Globus pallidus (tissue), 1 donor: ENCODE data around the gene FLAD1.

Experiments used
- DNase-seq: peaks from one replicate; pipeline ENCODE4 v3.0.0-alpha.2; 2015; ENCODE audit warnings: low spot score

FLAD1 gene

GRCh38 chr1:155017041-155017945, 34.1 kb downstream of the FLAD1 start:
- DNase-seq, result peak; percentile 82

DNA sequence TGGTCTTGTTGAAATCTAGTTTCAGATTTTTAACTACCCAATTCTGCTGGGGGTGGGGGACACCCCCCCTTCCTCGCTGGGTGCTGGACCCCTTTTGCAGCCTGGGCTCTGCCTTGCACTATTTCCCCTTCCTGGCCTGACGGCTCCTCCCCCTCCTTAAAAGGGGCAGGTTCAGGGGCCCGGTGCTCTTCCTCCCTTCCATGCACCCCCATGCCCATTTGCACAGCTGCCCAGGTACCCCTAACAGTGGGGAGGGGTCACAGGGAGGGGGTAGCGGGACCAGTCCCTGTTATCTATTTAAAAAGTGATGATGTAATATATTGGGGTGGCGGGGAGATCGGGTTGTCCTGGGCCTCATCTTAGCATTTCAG, 34.8 kb downstream of the FLAD1 start:
- no peak for DNase-seq

DNA sequence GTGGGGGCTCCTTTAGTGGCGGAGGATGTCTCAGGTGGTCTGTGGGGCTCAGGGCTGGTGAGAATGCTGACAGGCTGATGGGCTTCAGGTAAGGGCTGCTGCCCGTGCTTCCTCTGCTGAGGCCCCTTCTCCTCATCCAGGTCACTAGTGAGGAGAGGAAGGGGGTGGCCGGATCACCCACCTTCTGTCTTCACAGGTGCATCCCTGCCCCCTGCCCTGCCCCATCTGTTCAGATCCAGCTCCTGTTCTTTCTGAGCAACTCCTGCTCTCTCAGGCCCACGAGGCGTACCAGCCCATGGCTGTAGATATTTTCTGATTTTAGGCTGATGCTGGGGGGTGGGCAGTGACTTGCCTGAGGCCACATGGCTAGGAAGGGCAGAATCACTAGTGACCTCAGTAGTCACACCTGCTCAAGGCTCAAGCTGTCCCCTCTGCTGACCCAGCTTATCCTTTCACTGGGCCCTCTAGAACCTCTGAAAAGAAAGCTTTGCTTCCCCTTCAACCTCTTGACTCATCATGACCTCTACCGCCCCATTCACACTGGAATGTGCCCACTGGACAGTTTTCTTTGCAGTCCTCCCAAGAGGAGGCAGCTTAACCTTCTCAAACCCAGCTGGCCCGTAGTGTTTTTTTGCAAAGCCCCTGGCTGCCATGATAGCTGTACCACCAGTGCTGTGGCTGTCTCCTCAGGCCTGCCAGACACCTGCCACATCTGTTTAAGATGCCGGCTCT, 35.6 kb downstream of the FLAD1 start:
- no peak for DNase-seq

DNA sequence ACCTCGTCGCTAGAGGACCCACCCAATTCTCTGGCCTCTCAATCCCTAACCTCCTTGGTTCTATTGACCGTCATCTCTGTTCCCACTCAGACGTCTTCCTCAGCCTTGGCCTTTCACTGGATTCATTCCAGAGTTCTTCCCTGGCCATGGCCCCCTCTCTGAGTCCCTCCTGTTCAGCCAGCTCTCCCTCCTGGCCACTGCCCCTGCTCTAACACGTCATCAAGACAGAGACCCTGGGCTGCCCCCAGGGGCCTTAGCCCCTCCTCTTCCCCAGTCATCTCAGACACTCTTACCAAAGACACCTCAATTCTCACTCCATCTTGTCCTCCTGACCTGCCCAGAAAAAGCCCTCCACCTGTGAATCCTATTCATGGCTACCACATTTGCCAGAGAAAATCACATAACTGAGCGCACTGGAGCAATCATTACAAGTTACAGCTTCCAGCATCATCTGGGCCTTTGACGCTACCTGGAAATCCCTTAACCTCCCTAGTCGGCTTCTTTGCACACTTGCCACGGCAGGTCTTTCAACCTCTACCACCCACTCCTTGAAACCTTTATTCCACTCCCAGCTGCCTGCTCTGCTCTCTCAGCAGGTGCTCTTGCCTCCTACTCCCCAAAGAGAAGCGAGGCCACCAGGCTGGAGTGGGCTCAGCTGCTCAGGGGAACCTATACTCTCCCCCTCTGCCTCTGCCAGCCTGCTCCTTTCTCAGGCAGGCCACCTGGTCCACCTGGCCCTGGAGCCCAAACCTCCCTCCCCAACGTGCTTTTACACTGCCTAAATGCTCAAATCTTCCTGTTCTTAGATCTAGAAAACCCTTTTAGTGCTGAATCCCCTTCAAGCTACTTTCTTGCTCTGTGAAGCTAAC, 36.5 kb downstream of the FLAD1 start:
- DNase-seq, result no peak

DNA sequence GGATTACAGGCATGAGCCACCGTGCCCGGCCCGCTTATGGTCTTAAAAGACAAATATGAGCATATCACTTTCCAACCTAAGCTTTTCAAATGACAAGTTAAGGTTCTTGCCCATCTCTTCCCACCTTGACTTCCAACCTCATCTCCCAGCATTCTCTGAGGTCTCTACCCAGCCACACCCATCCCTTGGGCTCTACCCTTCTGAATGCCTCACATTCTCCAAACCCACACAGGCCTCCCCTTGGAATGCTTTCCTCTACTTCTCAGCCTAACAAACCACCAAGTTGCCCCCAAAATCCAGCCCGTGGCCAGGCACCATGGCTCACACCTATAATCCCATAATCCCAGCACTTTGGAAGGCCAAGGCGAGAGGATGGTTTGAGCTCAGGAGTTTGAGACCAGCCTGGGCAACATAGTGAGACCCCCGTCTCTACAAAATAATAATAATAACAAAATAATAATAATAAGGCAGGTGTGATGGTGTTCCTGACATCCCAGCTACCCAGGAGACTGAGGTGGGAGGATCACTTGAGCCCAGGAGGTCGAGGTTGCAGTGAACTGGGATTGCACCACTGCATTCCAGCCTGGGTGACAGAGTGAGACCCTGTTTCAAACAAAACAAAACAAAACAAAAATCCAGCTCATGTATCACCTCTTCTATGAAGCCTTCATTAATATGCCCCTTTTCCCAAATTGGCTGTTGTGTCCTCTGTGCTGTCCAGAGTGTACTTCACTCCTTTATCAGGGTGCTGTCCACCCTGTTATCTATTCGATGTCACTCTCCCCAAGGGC, 39.2 kb downstream of the FLAD1 start:
- DNase-seq, result no peak

DNA sequence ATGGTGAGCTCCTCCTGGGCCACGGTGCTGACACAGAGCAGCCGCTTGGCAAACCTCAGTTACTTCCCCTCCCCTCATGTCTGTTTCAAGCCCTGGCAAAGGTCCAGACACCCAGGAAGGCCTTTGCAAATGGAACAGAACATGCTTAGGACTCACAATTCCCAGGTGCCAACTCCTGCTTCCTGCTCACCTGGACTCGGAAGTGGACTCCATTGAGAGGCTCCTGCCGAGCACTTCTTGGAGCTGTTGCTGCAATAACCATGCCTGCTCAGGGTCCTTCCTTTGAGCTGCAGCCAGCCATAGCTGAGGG, 39.7 kb downstream of the FLAD1 start:
- DNase-seq, result no peak

DNA sequence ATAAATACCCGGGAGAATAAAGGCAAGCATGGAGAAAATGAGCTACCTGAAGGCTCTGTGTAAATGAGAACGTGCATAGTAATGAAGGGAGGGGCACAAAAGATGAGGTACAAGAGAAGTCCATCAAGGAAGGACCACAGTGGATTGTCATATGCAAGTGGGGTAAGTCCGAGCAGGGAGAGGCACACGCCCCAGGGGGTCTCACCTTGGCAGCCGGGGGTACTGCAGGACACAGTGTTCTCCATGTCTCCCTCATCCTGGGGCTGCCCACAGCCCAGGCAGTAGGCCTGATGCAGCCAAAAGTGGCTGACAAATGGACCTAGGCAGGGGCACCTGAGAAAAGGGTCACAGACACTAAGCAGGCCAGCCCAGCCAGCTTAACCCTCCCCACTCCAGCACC, 40.5 kb downstream of the FLAD1 start:
- DNase-seq, result no peak

GRCh38 chr1:155024315-155024714, 41.2 kb downstream of the FLAD1 start:
- DNase-seq, result no peak

DNA sequence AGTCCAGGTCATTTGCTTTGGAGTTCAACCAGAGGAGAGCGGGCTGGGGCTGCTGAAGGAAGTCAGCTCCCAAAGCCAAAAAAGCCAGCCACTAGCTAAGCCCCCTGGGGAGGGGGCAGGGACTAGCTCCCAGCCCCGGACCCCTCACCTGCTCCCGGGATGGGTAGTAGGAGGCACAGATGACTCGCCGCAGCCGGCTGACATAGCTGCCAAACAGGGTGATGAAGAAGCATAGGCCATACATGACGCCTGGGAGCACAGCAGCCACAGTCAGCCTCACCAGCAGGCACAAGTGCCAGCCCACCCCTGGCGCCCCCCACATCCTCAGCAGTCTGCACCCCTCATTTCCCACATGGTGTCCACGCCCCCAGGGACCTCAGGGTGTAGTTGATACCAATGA, 43.0 kb downstream of the FLAD1 start:
- DNase-seq, result no peak

DNA sequence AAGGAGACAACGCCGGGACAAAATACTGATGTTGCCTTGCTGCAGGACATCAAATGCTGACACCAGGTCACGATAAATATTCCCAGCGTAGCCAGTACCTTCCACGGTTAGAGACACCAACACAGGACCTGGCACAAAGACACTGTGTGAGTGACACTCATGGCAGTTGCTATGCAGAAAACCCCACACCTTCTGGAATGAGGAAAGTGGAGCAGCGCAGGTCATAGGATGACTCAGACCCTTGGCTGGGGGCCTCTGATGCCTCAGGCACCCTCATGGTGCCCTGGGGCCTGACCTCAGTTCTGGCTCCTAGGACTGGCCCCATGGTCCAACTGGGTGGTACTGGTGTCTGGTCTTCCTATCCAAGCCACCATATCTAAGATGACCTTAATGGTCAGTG, 43.4 kb downstream of the FLAD1 start:
- no peak for DNase-seq

DNA sequence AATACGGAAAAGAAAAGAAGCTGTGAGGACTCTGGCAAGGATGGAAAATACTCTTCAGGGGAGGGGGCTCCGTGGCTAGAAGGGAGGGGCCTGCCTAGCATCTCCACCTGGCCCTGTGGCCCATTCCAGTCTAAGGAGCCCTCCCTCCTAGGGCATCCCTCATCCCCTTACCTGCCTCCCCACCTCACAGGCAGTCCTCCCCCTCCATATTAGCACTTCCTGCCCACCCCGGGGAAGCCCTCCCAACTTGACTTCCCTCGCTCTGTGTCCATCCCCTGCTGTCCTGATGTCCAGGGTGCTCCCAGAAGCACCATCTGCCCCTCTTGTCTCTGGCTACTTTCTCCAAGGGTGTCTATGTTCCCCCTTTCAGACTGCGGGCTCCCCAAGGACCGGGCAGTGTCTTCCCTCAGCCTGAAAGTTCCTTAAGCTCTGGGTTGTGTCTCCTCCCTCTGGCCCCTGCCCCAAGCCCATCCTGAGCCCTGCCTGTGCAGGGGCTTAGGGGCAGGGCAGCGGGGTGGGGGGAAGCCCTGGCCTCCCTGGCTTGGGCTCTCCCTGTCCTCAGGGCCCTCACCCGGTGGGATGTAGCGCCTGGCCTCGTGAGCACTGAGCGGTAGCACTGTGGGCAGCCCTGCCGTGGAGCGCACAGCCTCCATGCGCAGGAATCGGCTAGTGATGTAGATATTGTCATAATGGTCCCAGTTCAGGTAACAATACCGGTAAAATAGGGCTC, 46.5 kb downstream of the FLAD1 start:
- no peak for DNase-seq

DNA sequence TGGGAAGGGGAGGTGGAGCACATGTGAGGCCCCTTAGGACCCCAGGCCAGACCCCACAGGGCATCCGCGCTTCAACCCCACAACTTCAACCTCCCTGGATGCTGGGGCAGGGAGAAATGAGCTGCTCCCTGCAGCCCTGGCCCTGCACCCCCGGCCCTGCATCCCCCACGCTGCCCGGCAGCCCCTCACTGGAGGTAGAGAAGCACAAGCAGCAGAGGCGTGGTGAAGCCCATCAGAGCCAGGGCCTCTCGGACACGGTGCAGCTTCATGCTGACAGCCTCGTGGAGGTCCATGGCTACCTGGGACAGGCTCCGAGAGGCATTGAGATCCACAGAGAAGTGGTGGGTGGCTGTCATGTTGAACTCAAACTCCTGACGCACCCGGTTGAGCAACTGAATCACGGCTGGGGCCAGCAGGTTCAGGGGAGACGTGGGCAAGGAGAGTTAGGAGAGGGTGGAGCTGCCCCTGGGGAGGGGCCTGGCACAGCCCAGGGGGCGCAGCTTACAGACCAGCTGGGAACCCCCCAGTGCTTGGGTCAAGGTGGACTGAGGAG, 47.2 kb downstream of the FLAD1 start:
- no peak for DNase-seq

GRCh38 chr1:155030899-155031298, 47.8 kb downstream of the FLAD1 start:
- no peak for DNase-seq

GRCh38 chr1:155032886-155033285, 49.7 kb downstream of the FLAD1 start:
- no peak for DNase-seq

DNA sequence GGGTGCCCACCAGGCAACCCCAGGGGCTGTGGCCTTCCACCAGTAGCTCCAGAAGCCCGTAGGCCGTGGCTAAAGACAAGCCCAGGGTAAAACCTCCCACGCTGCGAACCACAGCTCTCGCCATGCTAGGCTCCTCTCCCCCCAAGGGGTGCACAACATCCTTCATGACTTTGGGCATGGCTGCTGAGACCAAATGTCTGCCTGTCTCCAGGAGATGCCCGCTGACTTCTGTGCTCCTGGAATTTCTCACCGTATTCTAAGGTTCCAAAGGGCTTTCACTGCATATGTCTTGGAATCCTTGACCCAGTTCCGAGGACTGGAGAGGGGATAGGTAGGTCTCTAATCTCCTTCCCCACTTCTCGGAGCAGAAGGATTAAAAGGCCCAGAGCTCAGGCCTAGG, 50.4 kb downstream of the FLAD1 start, which contains the start of the genes DCST1 and DCST2:
Gene DCST1 (plus strand): TSS at position 301 of the 400 bp plus-strand sequence. CDS start 213 bp downstream, outside the sequence.
Gene DCST2 (minus strand): TSS at position 258 of the 400 bp plus-strand sequence. CDS start 80 bp downstream, at position 178.
- DNase-seq, result no peak

DNA sequence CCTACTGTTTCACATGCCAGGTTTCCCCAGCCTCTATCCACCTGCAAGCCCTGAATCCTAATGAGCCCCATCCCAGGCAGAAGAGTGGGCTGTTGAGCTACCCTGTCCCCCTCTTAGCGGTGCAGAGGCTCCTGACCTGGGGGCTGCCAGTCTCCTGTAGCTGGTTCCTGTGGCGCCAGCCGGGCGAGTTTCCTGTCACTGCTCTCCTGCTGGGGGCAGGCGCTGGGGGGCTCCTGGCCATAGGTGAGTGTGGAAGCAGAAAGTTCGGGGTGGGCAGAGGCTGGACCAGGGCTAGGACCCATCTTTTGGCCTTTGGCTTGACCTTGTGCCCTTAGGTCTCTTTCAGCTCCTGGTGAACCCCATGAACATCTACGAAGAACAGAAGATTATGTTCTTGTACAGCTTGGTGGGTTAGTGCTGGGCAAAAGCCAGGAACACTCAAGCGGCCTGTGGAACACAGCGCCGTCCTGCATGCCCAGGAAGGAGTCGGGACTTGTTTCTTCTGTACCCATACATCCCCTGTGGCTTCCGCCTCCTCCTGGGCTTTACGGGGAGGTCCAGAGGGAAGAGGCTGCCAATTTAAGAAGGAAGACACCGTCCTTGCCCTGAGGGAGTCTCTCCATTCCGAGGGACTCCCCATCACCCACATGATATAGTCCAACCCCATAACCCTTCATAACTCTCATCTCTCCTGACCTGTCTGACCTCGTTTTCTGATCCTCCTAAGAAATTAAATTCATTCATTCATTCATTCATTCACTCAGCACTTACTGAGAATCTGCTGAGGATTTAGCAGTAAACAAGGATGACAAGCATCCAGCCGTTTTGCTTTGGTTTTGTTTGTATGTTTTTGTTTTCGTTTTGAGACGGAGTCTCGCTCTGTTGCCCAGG, 51.4 kb downstream of the FLAD1 start:
- DNase-seq, result no peak

GRCh38 chr1:155035936-155036335, 52.8 kb downstream of the FLAD1 start:
- no peak for DNase-seq

DNA sequence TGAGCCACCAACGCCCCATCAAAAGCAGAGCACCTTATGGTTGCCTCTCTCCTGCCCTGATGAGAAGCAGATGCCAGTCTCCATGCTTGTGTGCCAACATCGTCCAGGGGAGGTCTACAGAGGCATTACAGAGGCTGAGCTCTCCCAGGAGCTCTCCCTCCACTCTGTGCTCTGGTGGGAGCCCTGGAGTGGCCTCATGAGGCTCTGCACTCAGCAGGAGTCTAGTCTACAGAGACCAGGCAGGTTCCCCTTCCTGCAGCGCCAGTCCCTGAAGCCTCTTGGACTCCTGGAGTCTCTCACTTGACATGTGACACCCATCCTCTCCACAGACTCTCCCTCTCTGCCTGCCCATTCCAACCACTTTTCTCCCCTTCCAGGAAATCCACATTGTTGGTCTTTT, 53.9 kb downstream of the FLAD1 start:
- no peak for DNase-seq

DNA sequence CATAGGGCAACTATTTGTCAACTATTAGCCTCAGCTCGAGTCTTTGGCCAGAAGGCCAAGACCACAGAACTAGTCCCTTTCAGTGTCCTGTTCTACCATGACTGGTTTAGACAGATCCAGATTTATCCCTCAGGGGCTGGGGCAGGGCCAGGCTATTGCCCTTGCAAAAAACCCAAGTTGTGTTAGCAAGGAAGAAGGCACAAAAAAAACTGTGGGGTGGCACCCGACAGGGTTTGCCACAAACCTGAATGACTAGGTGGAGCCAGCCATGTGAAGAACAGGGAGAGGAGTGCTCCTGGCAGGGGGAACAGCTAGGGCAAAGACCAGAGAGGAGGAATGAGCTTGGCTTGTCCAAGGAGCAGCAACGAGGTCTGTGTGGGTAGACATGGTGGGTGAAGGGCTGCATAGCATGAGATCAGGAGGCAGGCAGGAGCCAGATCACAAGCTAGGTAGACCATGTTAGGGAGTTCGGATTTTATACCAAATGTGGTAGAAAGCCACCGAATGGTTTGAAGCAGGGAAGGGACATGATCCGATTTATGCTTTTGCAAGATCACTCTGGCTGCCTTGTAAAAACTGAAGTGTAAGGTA, 54.8 kb downstream of the FLAD1 start:
- DNase-seq, result no peak
